Activated CD4-positive, alpha-beta T cell treated with anti-CD3 and anti-CD28 coated beads for 24 hours (primary cell): Measurements from ENCODE around the gene DCP1A.

ENCODE experiments used
- DNase-seq, 2 donors: peaks; one replicate each; pipeline ENCODE4 v3.0.0-alpha.2; 2020; ENCODE audit warnings: low read depth in 2 of 2

The DCP1A gene

GRCh38 chr3:53244271-53244670 lies 103.1 kb downstream of the DCP1A start:
- no peak for DNase-seq

GRCh38 chr3:53243785-53244184 lies 103.6 kb downstream of the DCP1A start:
- DNase-seq, result no peak

GRCh38 chr3:53243165-53243564 lies 104.2 kb downstream of the DCP1A start:
- no peak for DNase-seq

- no peak for DNase-seq
These were observed 104.7 kb downstream of the DCP1A start for GRCh38 chr3:53242642-53243041.

GRCh38 chr3:53242155-53242554 lies 105.2 kb downstream of the DCP1A start:
- DNase-seq, result no peak

- DNase-seq, result no peak
These were observed 106.1 kb downstream of the DCP1A start for GRCh38 chr3:53240989-53241972.

GRCh38 chr3:53239800-53240199 lies 107.5 kb downstream of the DCP1A start:
- no peak for DNase-seq

GRCh38 chr3:53238886-53239285 lies 108.5 kb downstream of the DCP1A start:
- DNase-seq, result no peak

- no peak for DNase-seq
These were observed 109.1 kb downstream of the DCP1A start for GRCh38 chr3:53238051-53238850.

GRCh38 chr3:53236112-53236841 lies 111.1 kb downstream of the DCP1A start:
- no peak for DNase-seq

GRCh38 chr3:53235545-53235944 lies 111.8 kb downstream of the DCP1A start:
- DNase-seq, result no peak

- no peak for DNase-seq
These were observed 112.5 kb downstream of the DCP1A start for GRCh38 chr3:53234841-53235232.

GRCh38 chr3:53234130-53234840 lies 113.1 kb downstream of the DCP1A start:
- no peak for DNase-seq
